Stimulated activated naive B cell treated with anti-CD40 and anti-IgM and Interleukin-4, amounts not matched to agents 10 μg/mL and 1 μg/mL and 100 μg/mL, for 72 hours (primary cell): ENCODE results near the gene MAD2L2.
A peak's percentile ranks its signal among the peaks of the same experiment; 100 is the strongest.
"Not testable (repeated sequence)": the region's sequence is repeated elsewhere in the genome, so short reads cannot be mapped to it uniquely, and the experiment has no call there.

Source experiments
- ATAC-seq, 2 donors: fragments of 150-1000 bp; cut with Tn5 transposase; replicated peaks; 2 replicates each; pipeline ENCODE4 v1.10.0; 2021; ENCODE audit warnings: moderate library complexity in 1 of 2
- DNase-seq: peaks from one replicate; pipeline ENCODE4 v3.0.0; 2021
- H3K27ac Mint-ChIP-seq: one replicate; pipeline ENCODE4 v1.8.0; 2022; ENCODE audit warnings: mild to moderate bottlenecking, mixed read lengths
- H3K27me3 Mint-ChIP-seq, 2 donors: one replicate each; pipeline ENCODE4 v1.8.0; 2022; ENCODE audit warnings: mixed read lengths in 2 of 2
- H3K36me3 Mint-ChIP-seq, 2 donors: one replicate each; pipeline ENCODE4 v1.8.0; 2022; ENCODE audit warnings: mixed read lengths in 2 of 2, mild to moderate bottlenecking in 1 of 2
- H3K4me1 Mint-ChIP-seq, 2 donors: one replicate each; pipeline ENCODE4 v1.8.0; 2022; ENCODE audit warnings: mixed read lengths in 2 of 2, mild to moderate bottlenecking in 1 of 2
- H3K4me3 Mint-ChIP-seq, 2 donors: one replicate each; pipeline ENCODE4 v1.8.0; 2022; ENCODE audit warnings: mild to moderate bottlenecking in 2 of 2, mixed read lengths in 2 of 2, moderate library complexity in 1 of 2
- H3K9me3 Mint-ChIP-seq, 2 donors: one replicate each; pipeline ENCODE4 v1.8.0; 2022; ENCODE audit warnings: mixed read lengths in 2 of 2, mild to moderate bottlenecking in 1 of 2

Gene MAD2L2

GRCh38 chr1:11649237-11649623, 31.7 kb downstream of the MAD2L2 start:
- Mint-ChIP-seq H3K9me3 (no peaks in the 10 kb centered on the region), H3K4me3 (no peak overlapping the region), H3K27ac (no peak overlapping the region), H3K4me1 (peaks cover 14 to 18% of the 10 kb centered on the region in 2 donors), H3K27me3 (peaks cover 5 to 14% of the 10 kb centered on the region in 2 donors), H3K36me3 (no peaks in the 10 kb centered on the region)
- ATAC-seq (no peak), DNase-seq (no peak)

DNA sequence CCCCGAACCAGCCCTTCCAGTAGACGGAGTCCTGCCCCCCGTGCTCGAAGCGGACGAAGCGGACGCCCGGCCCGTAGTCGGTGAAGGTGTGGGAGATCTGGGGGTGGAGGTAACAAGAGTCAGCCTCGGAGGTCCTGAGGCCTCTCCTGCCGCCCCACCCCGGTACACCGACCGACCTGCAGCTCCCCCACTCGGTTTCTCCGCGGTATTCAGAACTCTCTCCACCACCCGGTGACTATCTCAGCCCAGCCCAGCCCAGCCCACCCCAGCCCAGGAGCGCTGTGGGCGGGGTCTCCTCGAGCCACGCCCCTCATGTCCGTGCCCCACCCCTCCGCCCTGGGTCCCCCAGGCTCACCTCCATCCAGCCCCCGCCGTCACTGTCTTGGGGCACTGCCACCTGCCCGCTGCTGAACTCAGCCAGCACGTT, 32.2 kb downstream of the MAD2L2 start:
- no peaks in the 10 kb centered on the region for H3K9me3 Mint-ChIP-seq
- no peak overlapping the region for H3K27ac Mint-ChIP-seq
- H3K4me3 Mint-ChIP-seq, result peak overlapping the region; percentile 17 to 23
- peak; percentile 24 to 38 for ATAC-seq
- no peaks in the 10 kb centered on the region for H3K36me3 Mint-ChIP-seq
- peaks cover 5 to 14% of the 10 kb centered on the region in 2 donors for H3K27me3 Mint-ChIP-seq
- DNase-seq, result no peak
- H3K4me1 Mint-ChIP-seq, result peaks cover 14 to 18% of the 10 kb centered on the region in 2 donors

- Mint-ChIP-seq H3K36me3 (no peaks in the 10 kb centered on the region), H3K27ac (no peak overlapping the region)
Measured at GRCh38 chr1:11648039-11648438, 32.9 kb downstream of the MAD2L2 start.

DNA sequence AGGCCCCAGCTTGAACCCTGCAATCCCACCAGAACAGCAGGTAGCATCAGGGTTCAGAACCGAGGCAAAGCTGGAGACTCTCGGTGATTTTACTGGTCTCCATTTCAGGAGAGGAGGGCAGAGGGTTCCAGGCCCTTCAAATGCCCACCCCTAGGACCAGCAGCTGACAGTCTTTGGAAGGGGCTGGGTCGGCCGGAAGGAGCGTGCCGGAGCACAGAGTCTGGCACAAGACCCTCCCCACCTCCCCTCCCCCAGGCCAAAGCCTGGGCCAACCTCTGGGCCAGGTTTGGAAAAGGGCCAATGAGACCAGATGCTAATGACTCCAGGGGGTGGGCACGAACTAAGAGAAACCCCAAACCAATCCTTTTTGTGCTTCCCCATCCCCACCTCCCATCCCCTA, 33.6 kb downstream of the MAD2L2 start:
- ATAC-seq, result no peak
- Mint-ChIP-seq H3K36me3 (no peaks in the 10 kb centered on the region), H3K27me3 (peaks cover 5 to 14% of the 10 kb centered on the region in 2 donors), H3K27ac (no peak overlapping the region), H3K4me3 (no peak overlapping the region), H3K9me3 (no peaks in the 10 kb centered on the region), H3K4me1 (peaks cover 18 to 28% of the 10 kb centered on the region in 2 donors)
- DNase-seq, result no peak

More at GRCh38 chr1:11648039-11648438, 32.9 kb downstream of the MAD2L2 start:
- Mint-ChIP-seq H3K4me1 (peaks cover 16 to 21% of the 10 kb centered on the region in 2 donors), H3K4me3 (no peak overlapping the region), H3K9me3 (no peaks in the 10 kb centered on the region), H3K27me3 (peaks cover 5 to 14% of the 10 kb centered on the region in 2 donors)
- no peak for DNase-seq
- no peak for ATAC-seq

DNA sequence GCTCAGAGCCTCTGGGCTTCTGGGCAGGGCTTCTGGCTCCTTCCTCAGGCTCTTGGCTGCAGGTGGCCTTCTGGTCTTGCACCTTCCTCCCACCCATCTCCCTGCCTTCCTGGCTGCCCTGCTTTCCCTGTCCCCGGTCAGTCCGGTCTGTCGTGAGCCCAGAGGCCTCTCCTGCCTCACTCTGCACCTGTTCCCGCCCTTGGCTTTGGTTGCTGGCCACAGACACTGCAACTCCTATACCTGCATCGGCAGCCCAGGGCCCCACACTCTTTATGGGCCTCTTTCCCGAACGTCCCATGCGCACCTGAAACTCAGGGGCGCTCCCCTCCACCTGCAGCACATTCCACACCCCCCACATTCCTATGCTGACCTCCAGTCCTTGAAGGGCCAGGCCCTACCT, 34.6 kb downstream of the MAD2L2 start:
- no peak for DNase-seq
- peaks cover 18 to 29% of the 10 kb centered on the region in 2 donors for H3K4me1 Mint-ChIP-seq
- no peaks in the 10 kb centered on the region for H3K9me3 Mint-ChIP-seq
- no peaks in the 10 kb centered on the region for H3K36me3 Mint-ChIP-seq
- H3K27ac Mint-ChIP-seq, result no peak overlapping the region
- H3K4me3 Mint-ChIP-seq, result no peak overlapping the region
- ATAC-seq, result no peak
- peaks cover 9 to 24% of the 10 kb centered on the region in 2 donors for H3K27me3 Mint-ChIP-seq

DNA sequence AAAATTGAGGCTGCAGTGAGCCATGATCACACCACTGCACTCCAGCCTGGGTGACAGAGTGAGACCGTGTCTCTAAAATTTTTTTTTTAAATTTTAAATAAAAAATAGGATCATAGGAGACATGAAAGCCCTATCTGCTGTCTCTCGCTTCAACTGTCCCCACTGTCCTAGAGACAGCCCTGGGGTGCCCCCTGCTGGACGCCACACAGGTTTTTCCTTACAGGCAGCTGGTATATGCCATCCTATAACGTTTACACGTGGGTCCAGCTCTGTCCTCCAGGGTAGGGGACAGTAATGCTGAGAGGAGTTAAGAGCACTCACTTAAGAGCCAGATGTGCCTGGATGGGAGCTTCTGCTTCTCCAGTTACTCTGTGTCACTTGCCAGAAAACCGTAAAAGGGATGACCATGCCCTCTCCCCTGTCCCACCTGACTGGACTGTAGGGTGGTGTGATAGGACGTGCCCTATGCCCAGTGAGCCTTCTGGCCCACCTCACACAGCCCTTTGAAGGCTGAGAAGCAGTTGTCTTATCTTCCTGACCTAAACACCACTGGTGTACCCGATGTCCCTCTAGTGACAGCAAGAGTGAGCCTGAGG, 35.2 kb downstream of the MAD2L2 start:
- peaks cover 9 to 24% of the 10 kb centered on the region in 2 donors for H3K27me3 Mint-ChIP-seq

GRCh38 chr1:11645270-11645669, 35.7 kb downstream of the MAD2L2 start:
- H3K27me3 Mint-ChIP-seq, result peaks cover 9 to 24% of the 10 kb centered on the region in 2 donors
- H3K36me3 Mint-ChIP-seq, result no peaks in the 10 kb centered on the region
- H3K4me1 Mint-ChIP-seq, result peaks cover 11 to 20% of the 10 kb centered on the region in 2 donors
- DNase-seq, result no peak
- H3K4me3 Mint-ChIP-seq, result no peak overlapping the region
- H3K27ac Mint-ChIP-seq, result no peak overlapping the region
- no peaks in the 10 kb centered on the region for H3K9me3 Mint-ChIP-seq
- no peak for ATAC-seq

More for the DNA sequence above, 35.2 kb downstream of the MAD2L2 start:
- Mint-ChIP-seq H3K4me1 (peaks cover 14 to 24% of the 10 kb centered on the region in 2 donors), H3K27ac (no peak overlapping the region), H3K36me3 (no peaks in the 10 kb centered on the region), H3K4me3 (no peak overlapping the region), H3K9me3 (no peaks in the 10 kb centered on the region)
- ATAC-seq (peak; percentile 70 to 76), DNase-seq (peak; percentile 62)

- DNase-seq (no peak), ATAC-seq (no peak)
- Mint-ChIP-seq H3K9me3 (no peaks in the 10 kb centered on the region), H3K27ac (no peak overlapping the region), H3K27me3 (peaks cover 5 to 17% of the 10 kb centered on the region in 2 donors), H3K4me3 (no peak overlapping the region), H3K36me3 (no peaks in the 10 kb centered on the region), H3K4me1 (peaks cover 6 to 12% of the 10 kb centered on the region in 2 donors)
Measured at GRCh38 chr1:11643782-11644181, 37.2 kb downstream of the MAD2L2 start.

GRCh38 chr1:11642418-11643017, 38.4 kb downstream of the MAD2L2 start:
- peaks cover 8 to 26% of the 10 kb centered on the region in 2 donors for H3K27me3 Mint-ChIP-seq
- ATAC-seq (peak; percentile 78 to 83), DNase-seq (peak; percentile 51)
- not testable (repeated sequence) for H3K9me3 Mint-ChIP-seq, H3K27ac Mint-ChIP-seq, H3K36me3 Mint-ChIP-seq, H3K4me3 Mint-ChIP-seq
- peaks cover 6 to 12% of the 10 kb centered on the region in 2 donors for H3K4me1 Mint-ChIP-seq

DNA sequence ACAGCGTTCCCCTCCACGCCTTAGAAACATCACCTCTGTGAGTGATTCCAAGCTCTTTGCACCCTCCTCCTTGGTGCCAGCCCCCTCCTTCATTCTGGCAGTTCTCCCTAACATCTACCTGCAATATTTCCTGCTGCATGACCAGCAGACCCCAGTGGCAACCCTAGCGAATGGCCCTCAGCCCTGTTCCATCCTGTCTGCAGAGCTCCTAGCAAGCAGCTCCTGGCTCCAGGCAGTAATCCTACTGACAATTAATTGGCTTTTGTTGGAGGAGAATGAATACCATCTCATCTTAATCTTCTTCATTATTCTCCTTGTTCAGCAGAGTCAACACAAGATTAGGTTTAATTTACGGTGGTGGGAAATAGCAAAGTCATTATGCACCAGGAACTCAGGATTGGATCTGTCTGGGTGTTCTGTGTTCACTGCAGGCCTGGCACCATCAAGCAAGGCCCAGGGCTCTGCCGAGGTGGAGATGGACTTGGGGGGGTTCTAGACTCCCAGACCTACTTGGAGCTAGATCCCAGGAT, 39.1 kb downstream of the MAD2L2 start:
- Mint-ChIP-seq H3K36me3 (no peaks in the 10 kb centered on the region), H3K27ac (no peak overlapping the region), H3K9me3 (no peaks in the 10 kb centered on the region), H3K4me1 (peaks cover 6 to 12% of the 10 kb centered on the region in 2 donors), H3K4me3 (no peak overlapping the region), H3K27me3 (peaks cover 13 to 33% of the 10 kb centered on the region in 2 donors)
- DNase-seq (no peak), ATAC-seq (no peak)

DNA sequence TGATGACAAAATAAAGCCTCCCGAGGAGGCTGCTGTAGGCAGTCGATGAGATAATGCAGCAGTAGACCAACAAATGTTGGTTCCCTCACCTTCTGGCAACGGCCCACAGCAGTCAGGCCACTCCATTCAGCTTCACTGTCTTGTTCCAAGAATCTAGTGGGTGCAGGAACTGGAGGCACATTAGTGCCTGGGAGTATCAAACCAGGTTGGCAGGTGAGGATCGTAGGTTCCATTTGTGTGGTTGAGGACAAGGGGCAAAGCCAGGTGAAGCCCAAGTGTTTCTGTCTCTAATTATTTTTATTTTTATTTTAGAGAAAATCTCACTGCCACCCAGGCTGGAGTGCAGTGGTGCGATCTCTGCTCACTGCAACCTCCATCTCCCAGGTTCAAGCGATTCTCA, 40.0 kb downstream of the MAD2L2 start:
- Mint-ChIP-seq H3K27me3 (peaks cover 20 to 33% of the 10 kb centered on the region in 2 donors), H3K4me3 (no peak overlapping the region), H3K36me3 (no peaks in the 10 kb centered on the region), H3K9me3 (no peaks in the 10 kb centered on the region), H3K4me1 (peaks cover 7 to 14% of the 10 kb centered on the region in 2 donors), H3K27ac (no peak overlapping the region)
- no peak for ATAC-seq
- DNase-seq, result no peak

DNA sequence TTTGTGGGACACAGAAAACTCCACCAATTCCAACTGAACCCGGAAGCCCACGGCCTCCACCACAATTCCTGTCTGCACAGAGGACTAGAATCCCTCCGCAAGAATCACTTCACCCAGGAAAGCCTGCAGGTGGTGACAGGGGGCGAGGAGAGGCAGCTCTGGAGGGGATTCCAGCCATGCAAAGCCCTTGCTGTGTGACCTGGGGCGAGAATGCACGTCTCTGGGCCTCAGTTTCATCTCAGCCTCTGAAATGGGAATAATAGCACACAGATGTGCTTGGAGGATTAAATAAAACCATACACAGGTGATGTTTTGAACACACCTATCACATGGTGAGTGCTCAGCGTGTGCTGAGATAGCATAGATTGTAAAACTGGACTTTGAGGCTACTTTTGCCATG, 40.8 kb downstream of the MAD2L2 start:
- Mint-ChIP-seq H3K27me3 (peaks cover 23 to 39% of the 10 kb centered on the region in 2 donors), H3K27ac (no peak overlapping the region), H3K9me3 (no peaks in the 10 kb centered on the region), H3K4me1 (peaks cover 8 to 17% of the 10 kb centered on the region in 2 donors), H3K36me3 (no peaks in the 10 kb centered on the region), H3K4me3 (no peak overlapping the region)
- DNase-seq (no peak), ATAC-seq (no peak)

DNA sequence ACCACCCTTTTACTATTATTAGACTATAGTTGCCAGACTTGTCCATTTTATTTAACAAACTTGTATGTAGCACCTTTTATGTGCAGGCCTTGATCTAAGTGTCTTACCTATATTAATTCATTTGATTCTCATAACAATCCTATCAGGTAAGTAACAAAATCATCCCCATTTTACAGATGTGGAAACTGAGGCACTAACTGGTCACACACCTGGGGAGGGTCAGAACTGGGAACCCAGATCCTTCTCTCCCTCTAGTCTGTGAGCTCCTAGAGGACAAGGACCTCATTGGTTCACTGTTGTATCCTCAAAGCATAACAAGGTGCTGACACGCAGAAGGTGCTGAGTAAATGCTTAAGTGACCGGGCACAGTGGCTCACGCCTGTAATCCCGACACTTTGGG, 41.6 kb downstream of the MAD2L2 start:
- Mint-ChIP-seq H3K4me3 (no peak overlapping the region), H3K27me3 (peaks cover 23 to 43% of the 10 kb centered on the region in 2 donors), H3K4me1 (peaks cover 13 to 24% of the 10 kb centered on the region in 2 donors), H3K9me3 (no peaks in the 10 kb centered on the region), H3K36me3 (no peaks in the 10 kb centered on the region), H3K27ac (no peak overlapping the region)
- DNase-seq, result no peak
- ATAC-seq, result no peak

GRCh38 chr1:11638121-11638520, 42.8 kb downstream of the MAD2L2 start:
- no peak overlapping the region for H3K4me3 Mint-ChIP-seq
- H3K27ac Mint-ChIP-seq, result no peak overlapping the region

More at GRCh38 chr1:11638121-11638520, 42.8 kb downstream of the MAD2L2 start:
- Mint-ChIP-seq H3K36me3 (no peaks in the 10 kb centered on the region), H3K4me1 (peaks cover 18 to 21% of the 10 kb centered on the region in 2 donors), H3K9me3 (no peaks in the 10 kb centered on the region), H3K27me3 (peaks cover 23 to 43% of the 10 kb centered on the region in 2 donors)
- no peak for ATAC-seq
- DNase-seq, result no peak
